Cardiac atrium fibroblast (primary cell): ENCODE data around the gene FANCB. TPM values are rescaled to one million over a fixed set of nuclear protein-coding genes. Genes with fewer than 3 reads are reported as not detected.

Source experiments
- total RNA-seq: library from RNA; depleted of rRNA; stranded (reverse); fragments of >200 nt; gene quantifications from 2 replicates; pipeline ENCODE4 v1.2.3, GENCODE V29; 2015

The FANCB gene
- 1.8 and 2.1 TPM in 2 replicates for total RNA-seq

DNA sequence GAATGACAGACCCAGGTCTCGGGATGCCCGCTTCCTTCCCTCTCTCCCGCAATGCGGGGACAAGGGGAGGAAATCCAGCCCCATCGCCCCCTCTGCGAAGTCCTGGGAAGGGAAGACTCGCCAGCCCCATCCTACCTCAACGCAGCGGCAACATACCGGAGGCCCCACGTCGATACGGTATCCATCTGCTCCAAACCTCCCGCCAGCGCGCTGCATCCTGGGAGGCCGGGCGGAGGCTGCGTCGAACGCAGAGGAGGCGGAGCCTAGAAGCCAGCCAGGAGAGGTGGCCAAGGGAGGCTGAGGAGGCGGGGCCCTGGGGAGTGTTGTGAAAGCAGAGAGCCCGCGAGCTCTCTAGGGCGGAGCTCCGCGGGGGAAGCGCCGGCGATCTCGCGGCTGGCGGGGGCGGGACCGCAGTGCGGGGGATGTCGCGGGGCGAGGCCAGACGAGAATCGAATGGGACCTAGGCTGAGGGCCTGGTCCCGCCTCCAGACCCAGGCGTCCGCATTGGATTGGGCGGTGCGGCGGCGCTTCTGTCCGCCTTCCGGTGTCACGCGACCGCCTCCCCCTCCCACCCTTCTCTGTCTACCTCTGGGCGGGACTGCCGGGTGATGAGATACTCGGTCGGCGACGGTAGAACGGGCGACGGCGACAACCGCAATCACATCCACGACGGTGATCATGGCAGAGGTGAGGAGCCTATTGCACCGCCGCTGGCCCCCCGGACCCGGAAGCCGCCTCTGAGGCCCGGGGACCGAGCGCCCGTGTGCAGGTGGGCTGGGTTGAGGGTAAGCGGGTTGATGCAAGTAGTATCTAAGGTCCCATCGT lies at the start of gene FANCB, which contains the start of gene MOSPD2:
Gene FANCB, minus strand, starts transcription at position 219 of the 825 bp plus-strand sequence. CDS start 7,559 bp downstream, outside the sequence.
Gene MOSPD2, plus strand, starts transcription at position 571 of the 825 bp plus-strand sequence. Its CDS starts 108 bp downstream, at position 679.

Other genes starting within 250 kb of the FANCB start
- gene MOSPD2, start 352 bp upstream of the FANCB start, total RNA-seq: 8.1 and 13.4 TPM in 2 replicates